ENCODE measurements around the gene NAA40.

DNA sequence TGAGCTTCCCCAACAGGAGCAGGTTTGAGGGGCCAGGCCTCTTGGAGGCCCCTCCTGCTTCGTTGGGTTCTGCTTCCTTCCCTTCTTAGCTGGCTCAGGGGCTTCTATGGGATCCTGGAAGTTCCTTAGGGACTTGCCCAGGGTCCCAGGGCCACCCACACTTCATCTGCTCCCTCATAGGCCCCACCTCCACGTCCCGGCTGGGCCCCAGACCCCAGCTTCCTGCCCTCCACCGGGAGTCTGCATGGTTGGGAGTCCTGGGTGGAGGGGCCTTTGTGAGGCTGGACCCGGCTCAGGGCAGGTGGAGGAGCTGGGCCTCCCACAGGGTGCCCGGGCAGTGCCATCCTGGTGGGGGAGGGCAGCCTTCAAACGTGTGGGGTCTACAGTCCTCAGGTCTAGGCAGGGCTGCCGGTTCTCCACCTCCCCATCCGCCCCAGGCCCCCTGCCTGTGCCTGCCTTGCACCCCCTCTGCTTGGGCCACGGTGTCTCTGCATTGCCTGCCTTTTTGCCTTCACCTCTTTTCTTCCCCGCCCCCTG lies 59.1 kb downstream of the NAA40 start:
- TF ChIP-seq, protein P1, sequence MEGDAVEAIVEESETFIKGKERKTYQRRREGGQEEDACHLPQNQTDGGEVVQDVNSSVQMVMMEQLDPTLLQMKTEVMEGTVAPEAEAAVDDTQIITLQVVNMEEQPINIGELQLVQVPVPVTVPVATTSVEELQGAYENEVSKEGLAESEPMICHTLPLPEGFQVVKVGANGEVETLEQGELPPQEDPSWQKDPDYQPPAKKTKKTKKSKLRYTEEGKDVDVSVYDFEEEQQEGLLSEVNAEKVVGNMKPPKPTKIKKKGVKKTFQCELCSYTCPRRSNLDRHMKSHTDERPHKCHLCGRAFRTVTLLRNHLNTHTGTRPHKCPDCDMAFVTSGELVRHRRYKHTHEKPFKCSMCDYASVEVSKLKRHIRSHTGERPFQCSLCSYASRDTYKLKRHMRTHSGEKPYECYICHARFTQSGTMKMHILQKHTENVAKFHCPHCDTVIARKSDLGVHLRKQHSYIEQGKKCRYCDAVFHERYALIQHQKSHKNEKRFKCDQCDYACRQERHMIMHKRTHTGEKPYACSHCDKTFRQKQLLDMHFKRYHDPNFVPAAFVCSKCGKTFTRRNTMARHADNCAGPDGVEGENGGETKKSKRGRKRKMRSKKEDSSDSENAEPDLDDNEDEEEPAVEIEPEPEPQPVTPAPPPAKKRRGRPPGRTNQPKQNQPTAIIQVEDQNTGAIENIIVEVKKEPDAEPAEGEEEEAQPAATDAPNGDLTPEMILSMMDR (IDR thresholded peaks at IDR 0.05; ENCODE audit: poor library complexity, severe bottlenecking) = no peak
- TF ChIP-seq TAF1 (IDR thresholded peaks at IDR 0.05; ENCODE audit: low read depth) (no peak), EZH2 (IDR thresholded peaks at IDR 0.05; ENCODE audit: borderline replicate concordance, insufficient read depth, low read length, poor library complexity, severe bottlenecking) (no peak), EP300 (conservative IDR thresholded peaks at IDR 0.05; ENCODE audit: poor library complexity, severe bottlenecking) (no peak)
- TF ChIP-seq, protein P2, sequence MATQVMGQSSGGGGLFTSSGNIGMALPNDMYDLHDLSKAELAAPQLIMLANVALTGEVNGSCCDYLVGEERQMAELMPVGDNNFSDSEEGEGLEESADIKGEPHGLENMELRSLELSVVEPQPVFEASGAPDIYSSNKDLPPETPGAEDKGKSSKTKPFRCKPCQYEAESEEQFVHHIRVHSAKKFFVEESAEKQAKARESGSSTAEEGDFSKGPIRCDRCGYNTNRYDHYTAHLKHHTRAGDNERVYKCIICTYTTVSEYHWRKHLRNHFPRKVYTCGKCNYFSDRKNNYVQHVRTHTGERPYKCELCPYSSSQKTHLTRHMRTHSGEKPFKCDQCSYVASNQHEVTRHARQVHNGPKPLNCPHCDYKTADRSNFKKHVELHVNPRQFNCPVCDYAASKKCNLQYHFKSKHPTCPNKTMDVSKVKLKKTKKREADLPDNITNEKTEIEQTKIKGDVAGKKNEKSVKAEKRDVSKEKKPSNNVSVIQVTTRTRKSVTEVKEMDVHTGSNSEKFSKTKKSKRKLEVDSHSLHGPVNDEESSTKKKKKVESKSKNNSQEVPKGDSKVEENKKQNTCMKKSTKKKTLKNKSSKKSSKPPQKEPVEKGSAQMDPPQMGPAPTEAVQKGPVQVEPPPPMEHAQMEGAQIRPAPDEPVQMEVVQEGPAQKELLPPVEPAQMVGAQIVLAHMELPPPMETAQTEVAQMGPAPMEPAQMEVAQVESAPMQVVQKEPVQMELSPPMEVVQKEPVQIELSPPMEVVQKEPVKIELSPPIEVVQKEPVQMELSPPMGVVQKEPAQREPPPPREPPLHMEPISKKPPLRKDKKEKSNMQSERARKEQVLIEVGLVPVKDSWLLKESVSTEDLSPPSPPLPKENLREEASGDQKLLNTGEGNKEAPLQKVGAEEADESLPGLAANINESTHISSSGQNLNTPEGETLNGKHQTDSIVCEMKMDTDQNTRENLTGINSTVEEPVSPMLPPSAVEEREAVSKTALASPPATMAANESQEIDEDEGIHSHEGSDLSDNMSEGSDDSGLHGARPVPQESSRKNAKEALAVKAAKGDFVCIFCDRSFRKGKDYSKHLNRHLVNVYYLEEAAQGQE (IDR thresholded peaks at IDR 0.05; ENCODE audit: borderline replicate concordance) = no peak
